HepG2 (cell line): Measurements from ENCODE around the gene PIR. TPM values are rescaled to one million over a fixed set of nuclear protein-coding genes. Genes with fewer than 3 reads are reported as not detected.

Experiments used
- ATAC-seq: fragments of 200-7000 bp; cut with Tn5 transposase; 3 replicates; pipeline ENCODE4 v1.9.1; 2020; ENCODE audit warnings: mild to moderate bottlenecking, moderate library complexity
- BruUV-seq: library from RNA; stranded (reverse); fragments of 400-500 nt; replicated peaks from 2 replicates; lab custom pipeline; 2021; lab: Mats Ljungman, UMichigan
- CTCF ChIA-PET: fragments of 300-600 bp; formaldehyde crosslinking; extraction: SDS; loops from one replicate; lab custom pipeline; 2021; ENCODE audit warnings: low total read pairs, inconsistent platforms, low intra/inter-chr PET ratio; lab: Yijun Ruan, JAX
- POLR2A ChIA-PET: fragments of 350-600 bp; sonication (Branson Sonifier 250); formaldehyde crosslinking; loops from one replicate; lab custom pipeline; 2020; ENCODE audit warnings: antibody characterized with exemption, inconsistent platforms; lab: Yijun Ruan, JAX
- DNase-seq: peaks from one replicate; pipeline ENCODE4 v3.0.0-alpha.2; 2015; ENCODE audit warnings: low spot score
- FAIRE-seq: peaks from 3 replicates; lab custom pipeline; 2011; peaks lifted over from hg19 to GRCh38; lab: Jason Lieb, UNC
- H2AFZ ChIP-seq: one replicate; pipeline ENCODE4 v1.6.1; 2011; ENCODE audit warnings: low read length, inconsistent platforms
- H3K27ac ChIP-seq: fragments of 300-600 bp; 3 replicates; pipeline ENCODE4 v1.8.0; 2011; ENCODE audit warnings: mixed run types, mild to moderate bottlenecking, mixed read lengths, low read length, inconsistent platforms; ENCODE audit not compliant: insufficient read depth; ENCODE audit errors: extremely low read length
- H3K27me3 ChIP-seq, 2 experiments: fragments of 200-600 bp in 1 of 2; 2 replicates in 1 of 2; 3 replicates in 1 of 2; pipeline versions ENCODE4 v1.6.0 to v1.8.0; 2011; ENCODE audit warnings: low read length in 2 of 2, mild to moderate bottlenecking in 2 of 2, moderate library complexity in 2 of 2, inconsistent platforms in 1 of 2; ENCODE audit not compliant: insufficient read depth in 2 of 2, control insufficient read depth in 1 of 2
- H3K36me3 ChIP-seq, 2 experiments: fragments of 200-600 bp in 1 of 2; replicated peaks in 1 of 2; 2 replicates in 1 of 2; 3 replicates in 1 of 2; pipeline versions ENCODE4 v1.5.1 to v1.8.0; 2011; ENCODE audit warnings: low read length in 2 of 2, inconsistent platforms in 1 of 2; ENCODE audit not compliant: insufficient read depth in 2 of 2, control insufficient read depth in 1 of 2
- H3K4me1 ChIP-seq: 2 replicates; pipeline ENCODE4 v1.5.1; 2012; ENCODE audit warnings: low read length, inconsistent platforms; ENCODE audit not compliant: insufficient read depth
- H3K4me2 ChIP-seq: 2 replicates; pipeline ENCODE4 v1.6.0; 2011; ENCODE audit warnings: low read depth, low read length, inconsistent platforms
- H3K4me3 ChIP-seq, 3 experiments: fragments of 200-600 bp in 1 of 3; sonication (generic), shearing (Covaris generic) in 1 of 3; replicated peaks in 1 of 3; 2 replicates each; pipeline ENCODE4 v1.5.1; 2011 to 2016; ENCODE audit warnings: low read length in 3 of 3, inconsistent platforms in 2 of 3, low read depth in 2 of 3, mild to moderate bottlenecking in 2 of 3, control low read depth in 1 of 3, mixed read lengths in 1 of 3; ENCODE audit not compliant: insufficient read depth in 1 of 3
- H3K79me2 ChIP-seq: one replicate; pipeline ENCODE4 v1.6.1; 2011; ENCODE audit warnings: low read length, inconsistent platforms; ENCODE audit not compliant: insufficient read depth
- H3K9ac ChIP-seq: 2 replicates; pipeline ENCODE4 v1.6.0; 2011; ENCODE audit warnings: mild to moderate bottlenecking, low read depth, low read length, inconsistent platforms; ENCODE audit not compliant: insufficient read depth
- H3K9me3 ChIP-seq: 2 replicates; pipeline ENCODE4 v1.5.1; 2012; ENCODE audit warnings: mild to moderate bottlenecking, low read length
- H4K20me1 ChIP-seq: 2 replicates; pipeline ENCODE4 v1.6.0; 2011; ENCODE audit warnings: inconsistent platforms, mild to moderate bottlenecking, low read length, moderate library complexity; ENCODE audit not compliant: insufficient read depth
- ETV5 ChIP-seq: IDR thresholded peaks from 2 replicates; pipeline ENCODE4 v1.6.1; 2018; ENCODE audit warnings: missing biosample characterization, missing genetic modification reagents, inconsistent platforms, borderline replicate concordance
- KDM5A ChIP-seq: fragments of 200-600 bp; sonication (generic); IDR thresholded peaks from 2 replicates; pipeline ENCODE4 v1.7.0; 2018; ENCODE audit warnings: antibody characterized with exemption, mild to moderate bottlenecking, low read length, borderline replicate concordance
- MAFG ChIP-seq: sonication (generic); formaldehyde crosslinking; IDR thresholded peaks from 2 replicates; pipeline ENCODE4 v1.5.1; 2020; ENCODE audit warnings: mild to moderate bottlenecking, missing genetic modification reagents
- MBNL3 ChIP-seq: fragments of 250-450 bp; sonication (Bioruptor Pico); conservative IDR thresholded peaks from 2 replicates; pipeline ENCODE4 v1.8.0; 2022; ENCODE audit warnings: mild to moderate bottlenecking, inconsistent platforms
- MEIS1 ChIP-seq: sonication (generic); formaldehyde crosslinking; IDR thresholded peaks from 2 replicates; pipeline ENCODE4 v1.9.0; 2021; ENCODE audit warnings: mild to moderate bottlenecking, missing genetic modification reagents, moderate library complexity, borderline replicate concordance
- PCBP1 ChIP-seq: fragments of 200-400 bp; formaldehyde crosslinking; IDR thresholded peaks from 2 replicates; pipeline ENCODE4 v1.6.1; 2017; ENCODE audit warnings: mild to moderate bottlenecking, low read depth, low read length, borderline replicate concordance
- PHF21A ChIP-seq: sonication (generic); formaldehyde crosslinking; IDR thresholded peaks from 2 replicates; pipeline ENCODE4 v1.5.0; 2020; ENCODE audit warnings: mild to moderate bottlenecking, missing genetic modification reagents
- PLRG1 ChIP-seq: fragments of 450-650 bp; conservative IDR thresholded peaks from 2 replicates; pipeline ENCODE4 v1.6.1; 2016
- SAP130 ChIP-seq: IDR thresholded peaks from 2 replicates; pipeline ENCODE4 v1.6.1; 2016; ENCODE audit warnings: low read depth
- ZNF143 ChIP-seq: sonication (generic); formaldehyde crosslinking; IDR thresholded peaks from 2 replicates; pipeline ENCODE4 v1.4.0; 2020; ENCODE audit warnings: missing genetic modification reagents
- ZNF235 ChIP-seq: sonication (generic); formaldehyde crosslinking; IDR thresholded peaks from 2 replicates; pipeline ENCODE4 v1.8.1; 2023; ENCODE audit warnings: mild to moderate bottlenecking, missing genetic modification reagents, borderline replicate concordance
- ZNF326 ChIP-seq: sonication (generic); formaldehyde crosslinking; IDR thresholded peaks from 2 replicates; pipeline ENCODE4 v1.4.0; 2020; ENCODE audit warnings: missing genetic modification reagents, borderline replicate concordance
- ZNF674 ChIP-seq: sonication (generic); formaldehyde crosslinking; IDR thresholded peaks from 2 replicates; pipeline ENCODE4 v1.5.0; 2020; ENCODE audit warnings: low read depth, mild to moderate bottlenecking, missing genetic modification reagents
- ZNF768 ChIP-seq: sonication (generic); formaldehyde crosslinking; IDR thresholded peaks from 2 replicates; pipeline ENCODE4 v1.4.0; 2020; ENCODE audit warnings: missing genetic modification reagents
- WGBS: methylation state at CpG from one replicate; pipeline ENCODE4 v1.1.6; 2017; ENCODE audit warnings: low lambda C conversion rate; 5-methylcytosine and 5-hydroxymethylcytosine counted together
- in situ Hi-C: cut with HindIII; loops from 2 replicates; pipeline ENCODE4 v1.10.0; 2017; ENCODE audit warnings: low pct_unique_long_range_greater_than_20kb; ENCODE audit not compliant: extremely low pct_ligation_motif_present
- intact Hi-C: fragments of 100-400 bp; cut with micrococcal nuclease; formaldehyde crosslinking; loops from one replicate; pipeline ENCODE4 v1.10.0; 2022; ENCODE audit not compliant: unreplicated experiment
- polyA plus RNA-seq, 8 experiments: library from polyadenylated mRNA; depleted of rRNA in 3 of 8; stranded (reverse) in 7 of 8; unstranded in 1 of 8; fragments of >200 nt; fragmentation: Illumina TruSeq in 4 of 8; extraction: Trizol in 4 of 8; gene quantifications; 2 replicates each; pipeline versions ENCODE4 v1.2.1 to v1.2.3, GENCODE V29; 2011 to 2016; ENCODE audit warnings: low read depth in 4 of 8, missing spikeins in 1 of 8, mixed read lengths in 1 of 8; ENCODE audit not compliant: insufficient read depth in 1 of 8
- total RNA-seq, 5 experiments: library from RNA; depleted of rRNA; stranded (reverse); fragments of >200 nt; fragmentation: Illumina TruSeq; extraction: Trizol; gene quantifications; 2 replicates each; pipeline ENCODE4 v1.2.3, GENCODE V29; 2016; ENCODE audit warnings: low read depth in 1 of 5
- TF ChIP-seq, protein P1 (sequence below), 2 experiments: fragments of 450-650 bp in 1 of 2; sonication (generic) in 1 of 2; formaldehyde crosslinking; IDR thresholded peaks; 2 replicates each; pipeline versions ENCODE4 v1.5.0 to v1.8.0; 2020 to 2022; ENCODE audit warnings: mild to moderate bottlenecking in 1 of 2, missing genetic modification reagents in 1 of 2
- TF ChIP-seq, protein P2 (sequence below): sonication (generic); IDR thresholded peaks from 2 replicates; pipeline ENCODE4 v1.6.1; 2016; ENCODE audit warnings: low read depth, borderline replicate concordance
- TF ChIP-seq, protein P3 (sequence below): sonication (generic); formaldehyde crosslinking; IDR thresholded peaks from 2 replicates; pipeline ENCODE4 v1.4.0; 2020; ENCODE audit warnings: mild to moderate bottlenecking, missing genetic modification reagents

PIR gene
- total and polyA plus RNA-seq, 2 of the 13 experiments (the other 11 are each of a cell fraction or from before 2014, with no cell fraction given) = 12.2 to 38.0 TPM

DNA sequence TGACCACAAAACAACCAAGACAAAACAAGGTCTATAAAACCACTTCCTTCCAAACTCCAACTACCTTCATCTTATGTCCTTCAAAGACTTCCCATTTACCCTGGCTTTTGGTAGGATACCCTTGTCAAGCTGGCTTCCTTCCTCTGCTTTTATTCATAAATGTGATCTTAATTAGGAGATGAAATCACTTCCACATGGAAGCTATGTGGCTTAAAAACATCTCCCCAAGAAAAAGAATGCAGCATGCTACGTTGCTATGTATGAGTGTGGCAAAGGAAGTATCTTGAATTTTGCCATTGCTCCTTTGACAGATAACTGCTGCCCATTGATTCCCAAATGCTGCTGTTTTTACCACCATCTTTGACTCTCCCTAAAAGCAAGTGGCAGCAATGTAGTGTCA lies 62.5 kb downstream of the PIR start:
- H3K36me3 ChIP-seq = no peaks in the 10 kb centered on the region
- ATAC-seq (no peak), FAIRE-seq (no peak), DNase-seq (no peak)
- H3K27me3 ChIP-seq = no peaks in the 10 kb centered on the region
- no peak overlapping the region for H3K4me3 ChIP-seq
- ChIA-PET CTCF (no interaction called here), POLR2A (no interaction called here)
- 100% methylated on average over 1 of the region's 1 CpG for WGBS
- TF ChIP-seq, protein P1, sequence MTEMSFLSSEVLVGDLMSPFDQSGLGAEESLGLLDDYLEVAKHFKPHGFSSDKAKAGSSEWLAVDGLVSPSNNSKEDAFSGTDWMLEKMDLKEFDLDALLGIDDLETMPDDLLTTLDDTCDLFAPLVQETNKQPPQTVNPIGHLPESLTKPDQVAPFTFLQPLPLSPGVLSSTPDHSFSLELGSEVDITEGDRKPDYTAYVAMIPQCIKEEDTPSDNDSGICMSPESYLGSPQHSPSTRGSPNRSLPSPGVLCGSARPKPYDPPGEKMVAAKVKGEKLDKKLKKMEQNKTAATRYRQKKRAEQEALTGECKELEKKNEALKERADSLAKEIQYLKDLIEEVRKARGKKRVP (CRISPR knock-in tag; IDR thresholded peaks at IDR 0.05) = no peak
- TF ChIP-seq ETV5 = no peak
- no peak for TF ChIP-seq KDM5A
- TF ChIP-seq ZNF768 (CRISPR knock-in tag) = no peak
- no peak for TF ChIP-seq MBNL3
- TF ChIP-seq, protein P2, sequence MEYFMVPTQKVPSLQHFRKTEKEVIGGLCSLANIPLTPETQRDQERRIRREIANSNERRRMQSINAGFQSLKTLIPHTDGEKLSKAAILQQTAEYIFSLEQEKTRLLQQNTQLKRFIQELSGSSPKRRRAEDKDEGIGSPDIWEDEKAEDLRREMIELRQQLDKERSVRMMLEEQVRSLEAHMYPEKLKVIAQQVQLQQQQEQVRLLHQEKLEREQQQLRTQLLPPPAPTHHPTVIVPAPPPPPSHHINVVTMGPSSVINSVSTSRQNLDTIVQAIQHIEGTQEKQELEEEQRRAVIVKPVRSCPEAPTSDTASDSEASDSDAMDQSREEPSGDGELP = no peak
- no peak for TF ChIP-seq ZNF674 (CRISPR knock-in tag)
- TF ChIP-seq ZNF326 (CRISPR knock-in tag) = no peak
- TF ChIP-seq MEIS1 (CRISPR knock-in tag) = no peak
- TF ChIP-seq PLRG1 = no peak
- no peak for TF ChIP-seq PCBP1
- TF ChIP-seq, protein P3, sequence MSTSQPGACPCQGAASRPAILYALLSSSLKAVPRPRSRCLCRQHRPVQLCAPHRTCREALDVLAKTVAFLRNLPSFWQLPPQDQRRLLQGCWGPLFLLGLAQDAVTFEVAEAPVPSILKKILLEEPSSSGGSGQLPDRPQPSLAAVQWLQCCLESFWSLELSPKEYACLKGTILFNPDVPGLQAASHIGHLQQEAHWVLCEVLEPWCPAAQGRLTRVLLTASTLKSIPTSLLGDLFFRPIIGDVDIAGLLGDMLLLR (CRISPR knock-in tag) = no peak
- TF ChIP-seq ZNF143 (CRISPR knock-in tag) = no peak
- no peak for TF ChIP-seq ZNF235
- no peak for TF ChIP-seq PHF21A (CRISPR knock-in tag)
- no peak for TF ChIP-seq MAFG
- TF ChIP-seq SAP130 = no peak
- H3K79me2 ChIP-seq = no peaks in the 10 kb centered on the region
- no peak overlapping the region for H3K9ac ChIP-seq
- intact Hi-C loops = no loop called here
- no peak overlapping the region for H2AFZ ChIP-seq
- H4K20me1 ChIP-seq = no peaks in the 10 kb centered on the region
- H3K27ac ChIP-seq = no peak overlapping the region
- no peak overlapping the region for H3K4me2 ChIP-seq
- no peaks in the 10 kb centered on the region for H3K4me1 ChIP-seq
- in situ Hi-C loops = no loop called here
- no peaks in the 10 kb centered on the region for H3K9me3 ChIP-seq
- no TSS peak for BruUV-seq
